Caki2 (cell line): ENCODE data around the gene FGD6. TPM values are rescaled to one million over a fixed set of nuclear protein-coding genes. Genes with fewer than 3 reads are reported as not detected.

ENCODE experiments used
- DNase-seq: peaks from one replicate; pipeline ENCODE4 v3.0.0-alpha.2; 2015; ENCODE audit warnings: low read depth
- in situ Hi-C: cut with HindIII; loops from 2 replicates; pipeline ENCODE4 v1.10.0; 2016; ENCODE audit warnings: low sequenced_read_pairs, low pct_unique_long_range_greater_than_20kb, mixed read lengths
- total RNA-seq: library from RNA; depleted of rRNA; stranded (reverse); fragments of >200 nt; shearing (Covaris generic); gene quantifications from 2 replicates; pipeline ENCODE4 v1.2.3, GENCODE V29; 2014; ENCODE audit warnings: low replicate concordance

FGD6 gene
- total RNA-seq, 1 experiment from 2014 or later = 5.9 TPM

GRCh38 chr12:95214466-95214865, 2.8 kb downstream of the FGD6 start:
- no peak for DNase-seq
- in situ Hi-C loops = loop anchor here (25.0 kb wide), 1 partner anchor 102 kb away; no protein-coding TSS in a partner anchor

GRCh38 chr12:95213928-95214327, 3.3 kb downstream of the FGD6 start:
- in situ Hi-C loops = loop anchor here (25.0 kb wide), 1 partner anchor 102 kb away; no protein-coding TSS in a partner anchor
- no peak for DNase-seq

GRCh38 chr12:95213119-95213518, 4.1 kb downstream of the FGD6 start:
- DNase-seq = no peak

GRCh38 chr12:95212586-95212985, 4.7 kb downstream of the FGD6 start:
- DNase-seq = no peak
- in situ Hi-C loops = loop anchor here (25.0 kb wide), 1 partner anchor 100 kb away; no protein-coding TSS in a partner anchor

More at GRCh38 chr12:95213119-95213518, 4.1 kb downstream of the FGD6 start:
- in situ Hi-C loops = loop anchor here (25.0 kb wide), 1 partner anchor 101 kb away; no protein-coding TSS in a partner anchor

GRCh38 chr12:95208678-95209077, 8.6 kb downstream of the FGD6 start:
- no peak for DNase-seq
- in situ Hi-C loops = loop anchor here (25.0 kb wide), 1 partner anchor 96 kb away; no protein-coding TSS in a partner anchor

- in situ Hi-C loops = loop anchor here (25.0 kb wide), 1 partner anchor 95 kb away; no protein-coding TSS in a partner anchor
- no peak for DNase-seq
Observed at GRCh38 chr12:95207407-95207806, 9.9 kb downstream of the FGD6 start.

- in situ Hi-C loops = loop anchor here (25.0 kb wide), 1 partner anchor 95 kb away; no protein-coding TSS in a partner anchor
- no peak for DNase-seq
Observed at GRCh38 chr12:95206916-95207315, 10.4 kb downstream of the FGD6 start.

GRCh38 chr12:95205685-95206084, 11.6 kb downstream of the FGD6 start:
- peak; percentile 57 for DNase-seq
- in situ Hi-C loops = loop anchor here (25.0 kb wide), 1 partner anchor 93 kb away; no protein-coding TSS in a partner anchor

GRCh38 chr12:95205016-95205624, 12.1 kb downstream of the FGD6 start:
- in situ Hi-C loops = loop anchor here (25.0 kb wide), 1 partner anchor 93 kb away; no protein-coding TSS in a partner anchor
- no peak for DNase-seq

GRCh38 chr12:95204141-95204866, 13.0 kb downstream of the FGD6 start:
- peak; percentile 95 for DNase-seq
- in situ Hi-C loops = loop anchor here (25.0 kb wide), 1 partner anchor 92 kb away; no protein-coding TSS in a partner anchor

GRCh38 chr12:95203487-95204030, 13.7 kb downstream of the FGD6 start:
- in situ Hi-C loops = loop anchor here (25.0 kb wide), 1 partner anchor 91 kb away; no protein-coding TSS in a partner anchor

GRCh38 chr12:95202691-95203486, 14.4 kb downstream of the FGD6 start:
- in situ Hi-C loops = loop anchor here (25.0 kb wide), 1 partner anchor 91 kb away; no protein-coding TSS in a partner anchor
- DNase-seq = no peak

More at GRCh38 chr12:95203487-95204030, 13.7 kb downstream of the FGD6 start:
- no peak for DNase-seq

- DNase-seq = no peak
- in situ Hi-C loops = loop anchor here (25.0 kb wide), 1 partner anchor 89 kb away; no protein-coding TSS in a partner anchor
Observed at GRCh38 chr12:95201056-95201670, 16.1 kb downstream of the FGD6 start.

GRCh38 chr12:95200128-95200894, 17.0 kb downstream of the FGD6 start:
- DNase-seq = no peak
- in situ Hi-C loops = loop anchor here (25.0 kb wide), 1 partner anchor 88 kb away; no protein-coding TSS in a partner anchor

GRCh38 chr12:95198914-95199313, 18.4 kb downstream of the FGD6 start:
- DNase-seq = no peak
- in situ Hi-C loops = no loop called here

GRCh38 chr12:95197636-95198035, 19.6 kb downstream of the FGD6 start:
- DNase-seq = no peak

More at GRCh38 chr12:95197636-95198035, 19.6 kb downstream of the FGD6 start:
- in situ Hi-C loops = no loop called here
